GM12878 (cell line): ENCODE results near the gene CDYL.

Experiments used
- EGR1 ChIP-seq, 2 experiments: IDR thresholded peaks; 1 replicate in 1 of 2; 2 replicates in 1 of 2; pipeline ENCODE4 v1.6.1; 2011 to 2012; ENCODE audit warnings: low read depth in 2 of 2, low read length in 2 of 2, borderline replicate concordance in 1 of 2, mild to moderate bottlenecking in 1 of 2, moderate library complexity in 1 of 2
- FOXM1 ChIP-seq: IDR thresholded peaks from 2 replicates; pipeline ENCODE4 v1.6.1; 2012; ENCODE audit warnings: low read depth, mild to moderate bottlenecking, inconsistent platforms, low read length, moderate library complexity
- POLR2A ChIP-seq: IDR thresholded peaks from 2 replicates; pipeline ENCODE4 v1.6.1; 2011; ENCODE audit warnings: low read depth, mild to moderate bottlenecking, low read length
- SP1 ChIP-seq: IDR thresholded peaks from one replicate; pipeline ENCODE4 v1.6.1; 2011; ENCODE audit warnings: low read depth, low read length
- TARDBP ChIP-seq: IDR thresholded peaks from 2 replicates; pipeline ENCODE4 v1.6.1; 2016; ENCODE audit warnings: borderline replicate concordance
- ZBED1 ChIP-seq: IDR thresholded peaks from 2 replicates; pipeline ENCODE4 v1.6.1; 2016; ENCODE audit warnings: borderline replicate concordance
- TF ChIP-seq, protein P1 (sequence below), 3 experiments: IDR thresholded peaks in 2 of 3; conservative IDR thresholded peaks in 1 of 3; 2 replicates each; pipeline ENCODE4 v1.5.1; 2011; ENCODE audit warnings: low read depth in 3 of 3, low read length in 3 of 3, mild to moderate bottlenecking in 3 of 3, control low read depth in 2 of 3, moderate library complexity in 2 of 3, inconsistent platforms in 1 of 3, mixed read lengths in 1 of 3; ENCODE audit not compliant: control insufficient read depth in 2 of 3, insufficient read depth in 1 of 3; ENCODE audit errors: extremely low read depth in 1 of 3
- TF ChIP-seq, protein P2 (sequence below): IDR thresholded peaks from 2 replicates; pipeline ENCODE4 v1.6.1; 2012; ENCODE audit warnings: mild to moderate bottlenecking, low read depth, low read length

DNA sequence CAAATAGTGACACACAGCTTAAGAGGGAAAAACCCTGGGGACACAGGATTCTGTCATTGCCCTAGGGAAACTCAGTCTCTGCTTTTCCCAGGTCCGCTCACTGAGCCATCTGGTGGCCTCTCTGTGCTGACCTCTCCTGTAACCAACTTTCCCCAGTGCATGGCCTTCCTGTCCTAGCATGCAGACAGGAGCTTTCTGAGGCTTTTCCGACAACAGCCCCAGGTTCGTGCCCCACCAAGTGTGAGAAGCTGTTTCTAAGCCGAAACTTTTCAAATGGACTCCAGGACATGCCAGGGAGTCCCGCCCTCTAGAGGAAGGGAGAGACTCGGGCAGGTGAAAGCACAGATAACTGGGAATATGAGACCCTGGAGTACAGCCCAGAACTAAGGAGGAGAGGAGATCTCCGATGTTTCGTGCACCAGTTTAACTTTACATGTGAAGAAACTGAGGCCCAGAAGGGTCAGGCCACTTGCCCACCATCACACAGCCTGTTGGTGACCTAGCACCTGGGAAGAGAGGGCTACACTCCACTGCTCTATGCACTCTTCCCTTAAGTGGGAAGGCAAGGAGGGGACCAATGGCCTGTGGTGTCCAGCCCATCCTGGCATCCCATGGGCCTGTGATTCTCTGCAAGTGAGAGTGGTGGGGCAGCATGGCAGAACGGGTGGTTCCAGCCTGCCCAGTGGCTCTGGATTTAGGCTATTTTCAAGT is 181.5 kb downstream of the CDYL start:
- no peak for TF ChIP-seq EGR1 (IDR thresholded peaks at IDR 0.05; ENCODE audit: borderline replicate concordance in 1 of 2, low read depth in 2 of 2, low read length in 2 of 2)
- no peak for TF ChIP-seq SP1
- TF ChIP-seq ZBED1 = no peak
- TF ChIP-seq, protein P1, sequence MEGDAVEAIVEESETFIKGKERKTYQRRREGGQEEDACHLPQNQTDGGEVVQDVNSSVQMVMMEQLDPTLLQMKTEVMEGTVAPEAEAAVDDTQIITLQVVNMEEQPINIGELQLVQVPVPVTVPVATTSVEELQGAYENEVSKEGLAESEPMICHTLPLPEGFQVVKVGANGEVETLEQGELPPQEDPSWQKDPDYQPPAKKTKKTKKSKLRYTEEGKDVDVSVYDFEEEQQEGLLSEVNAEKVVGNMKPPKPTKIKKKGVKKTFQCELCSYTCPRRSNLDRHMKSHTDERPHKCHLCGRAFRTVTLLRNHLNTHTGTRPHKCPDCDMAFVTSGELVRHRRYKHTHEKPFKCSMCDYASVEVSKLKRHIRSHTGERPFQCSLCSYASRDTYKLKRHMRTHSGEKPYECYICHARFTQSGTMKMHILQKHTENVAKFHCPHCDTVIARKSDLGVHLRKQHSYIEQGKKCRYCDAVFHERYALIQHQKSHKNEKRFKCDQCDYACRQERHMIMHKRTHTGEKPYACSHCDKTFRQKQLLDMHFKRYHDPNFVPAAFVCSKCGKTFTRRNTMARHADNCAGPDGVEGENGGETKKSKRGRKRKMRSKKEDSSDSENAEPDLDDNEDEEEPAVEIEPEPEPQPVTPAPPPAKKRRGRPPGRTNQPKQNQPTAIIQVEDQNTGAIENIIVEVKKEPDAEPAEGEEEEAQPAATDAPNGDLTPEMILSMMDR (IDR thresholded peaks at IDR 0.05 in 2 of 3, conservative IDR thresholded peaks at IDR 0.05 in 1 of 3; ENCODE audit: control insufficient read depth in 2 of 3, extremely low read depth in 1 of 3, insufficient read depth in 1 of 3, low read depth in 3 of 3, low read length in 3 of 3) = no peak
- TF ChIP-seq TARDBP = no peak
- TF ChIP-seq POLR2A = no peak; the same call in 1 of the 2 replicates
- TF ChIP-seq, protein P2, sequence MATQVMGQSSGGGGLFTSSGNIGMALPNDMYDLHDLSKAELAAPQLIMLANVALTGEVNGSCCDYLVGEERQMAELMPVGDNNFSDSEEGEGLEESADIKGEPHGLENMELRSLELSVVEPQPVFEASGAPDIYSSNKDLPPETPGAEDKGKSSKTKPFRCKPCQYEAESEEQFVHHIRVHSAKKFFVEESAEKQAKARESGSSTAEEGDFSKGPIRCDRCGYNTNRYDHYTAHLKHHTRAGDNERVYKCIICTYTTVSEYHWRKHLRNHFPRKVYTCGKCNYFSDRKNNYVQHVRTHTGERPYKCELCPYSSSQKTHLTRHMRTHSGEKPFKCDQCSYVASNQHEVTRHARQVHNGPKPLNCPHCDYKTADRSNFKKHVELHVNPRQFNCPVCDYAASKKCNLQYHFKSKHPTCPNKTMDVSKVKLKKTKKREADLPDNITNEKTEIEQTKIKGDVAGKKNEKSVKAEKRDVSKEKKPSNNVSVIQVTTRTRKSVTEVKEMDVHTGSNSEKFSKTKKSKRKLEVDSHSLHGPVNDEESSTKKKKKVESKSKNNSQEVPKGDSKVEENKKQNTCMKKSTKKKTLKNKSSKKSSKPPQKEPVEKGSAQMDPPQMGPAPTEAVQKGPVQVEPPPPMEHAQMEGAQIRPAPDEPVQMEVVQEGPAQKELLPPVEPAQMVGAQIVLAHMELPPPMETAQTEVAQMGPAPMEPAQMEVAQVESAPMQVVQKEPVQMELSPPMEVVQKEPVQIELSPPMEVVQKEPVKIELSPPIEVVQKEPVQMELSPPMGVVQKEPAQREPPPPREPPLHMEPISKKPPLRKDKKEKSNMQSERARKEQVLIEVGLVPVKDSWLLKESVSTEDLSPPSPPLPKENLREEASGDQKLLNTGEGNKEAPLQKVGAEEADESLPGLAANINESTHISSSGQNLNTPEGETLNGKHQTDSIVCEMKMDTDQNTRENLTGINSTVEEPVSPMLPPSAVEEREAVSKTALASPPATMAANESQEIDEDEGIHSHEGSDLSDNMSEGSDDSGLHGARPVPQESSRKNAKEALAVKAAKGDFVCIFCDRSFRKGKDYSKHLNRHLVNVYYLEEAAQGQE = no peak
- no peak for TF ChIP-seq FOXM1
